GM23338 (cell line): ENCODE measurements around the gene SLC6A13. TPM values are rescaled to one million over a fixed set of nuclear protein-coding genes. Genes with fewer than 3 reads are reported as not detected.

Experiments
- ATAC-seq: fragments of 200-7000 bp; cut with Tn5 transposase; 3 replicates; pipeline ENCODE4 v1.9.1; 2020
- DNase-seq: peaks from one replicate; pipeline ENCODE4 v3.0.0-alpha.2; 2015; ENCODE audit warnings: low spot score
- H2AFZ ChIP-seq: fragments of 200-600 bp; sonication (generic); 2 replicates; pipeline ENCODE4 v1.8.0; 2016; ENCODE audit warnings: antibody characterized with exemption, mild to moderate bottlenecking, moderate library complexity
- H3F3A ChIP-seq: fragments of 200-600 bp; sonication (generic); replicated peaks from 2 replicates; pipeline ENCODE4 v1.8.0; 2017; ENCODE audit warnings: antibody characterized with exemption, mixed run types, low read depth
- H3K27ac ChIP-seq: fragments of 200-600 bp; sonication (generic); 2 replicates; pipeline ENCODE4 v1.6.1; 2016; ENCODE audit warnings: low read depth
- H3K27me3 ChIP-seq: fragments of 200-600 bp; sonication (generic); 2 replicates; pipeline ENCODE4 v1.8.0; 2016; ENCODE audit warnings: mild to moderate bottlenecking, mixed run types, moderate library complexity; ENCODE audit not compliant: insufficient read depth
- H3K36me3 ChIP-seq: fragments of 200-600 bp; sonication (generic); 2 replicates; pipeline ENCODE4 v1.8.0; 2016; ENCODE audit warnings: mild to moderate bottlenecking; ENCODE audit not compliant: insufficient read depth
- H3K4me1 ChIP-seq: fragments of 200-600 bp; sonication (generic); 2 replicates; pipeline ENCODE4 v1.8.0; 2016; ENCODE audit warnings: mild to moderate bottlenecking, moderate library complexity; ENCODE audit not compliant: insufficient read depth
- H3K4me2 ChIP-seq: fragments of 200-600 bp; sonication (generic); 2 replicates; pipeline ENCODE4 v1.7.1; 2017; ENCODE audit warnings: mixed run types
- H3K4me3 ChIP-seq: fragments of 200-600 bp; sonication (generic); 2 replicates; pipeline ENCODE4 v1.6.1; 2016; ENCODE audit warnings: mixed run types
- H3K79me2 ChIP-seq: fragments of 200-600 bp; sonication (generic); replicated peaks from 2 replicates; pipeline ENCODE4 v1.8.0; 2017; ENCODE audit warnings: mild to moderate bottlenecking; ENCODE audit not compliant: insufficient read depth
- H3K9me2 ChIP-seq: fragments of 200-600 bp; sonication (generic); 2 replicates; pipeline ENCODE4 v1.8.0; 2017; ENCODE audit not compliant: insufficient read depth
- H4K20me1 ChIP-seq: fragments of 200-600 bp; sonication (generic); replicated peaks from 2 replicates; pipeline ENCODE4 v1.8.0; 2017; ENCODE audit warnings: mild to moderate bottlenecking; ENCODE audit not compliant: insufficient read depth
- H3K27ac Mint-ChIP-seq: 2 replicates; pipeline ENCODE4 v1.8.0; 2020; ENCODE audit warnings: inconsistent platforms, mild to moderate bottlenecking, moderate library complexity, mixed read lengths
- H3K27me3 Mint-ChIP-seq: 3 replicates; pipeline ENCODE4 v1.8.0; 2022; ENCODE audit warnings: low read depth, mild to moderate bottlenecking, moderate library complexity, mixed read lengths, inconsistent platforms; ENCODE audit not compliant: insufficient read depth, poor library complexity
- H3K36me3 Mint-ChIP-seq: 3 replicates; pipeline ENCODE4 v1.8.0; 2021; ENCODE audit warnings: low read depth, mild to moderate bottlenecking, inconsistent platforms, moderate library complexity, mixed read lengths
- H3K4me1 Mint-ChIP-seq: 3 replicates; pipeline ENCODE4 v1.8.0; 2020; ENCODE audit warnings: mild to moderate bottlenecking, inconsistent platforms, mixed read lengths
- H3K4me3 Mint-ChIP-seq: 3 replicates; pipeline ENCODE4 v1.8.0; 2021; ENCODE audit warnings: moderate library complexity, mild to moderate bottlenecking, inconsistent platforms, mixed read lengths
- H3K9me3 Mint-ChIP-seq: 3 replicates; pipeline ENCODE4 v1.8.0; 2020; ENCODE audit warnings: moderate library complexity, mild to moderate bottlenecking, inconsistent platforms, mixed read lengths
- CREB1 ChIP-seq: fragments of 250-450 bp; sonication (Bioruptor Pico); IDR thresholded peaks from 2 replicates; pipeline ENCODE4 v1.5.0; 2020; ENCODE audit warnings: low read depth, mild to moderate bottlenecking, moderate library complexity
- EZH2 ChIP-seq: fragments of 200-600 bp; sonication (generic); IDR thresholded peaks from one replicate; pipeline ENCODE4 v1.8.0; 2017; ENCODE audit warnings: antibody characterized with exemption, mild to moderate bottlenecking, low read depth; ENCODE audit not compliant: unreplicated experiment
- EZH2phosphoT487 ChIP-seq: fragments of 200-600 bp; sonication (generic); IDR thresholded peaks from one replicate; pipeline ENCODE4 v1.8.1; 2018; ENCODE audit warnings: antibody characterized with exemption; ENCODE audit not compliant: unreplicated experiment
- JUNB ChIP-seq: IDR thresholded peaks from one replicate; pipeline ENCODE4 v1.6.1; 2016; ENCODE audit warnings: antibody characterized with exemption; ENCODE audit not compliant: unreplicated experiment
- NANOG ChIP-seq: IDR thresholded peaks from 2 replicates; pipeline ENCODE4 v1.6.1; 2016; ENCODE audit warnings: antibody characterized with exemption, borderline replicate concordance
- POLR2AphosphoS5 ChIP-seq: IDR thresholded peaks from 2 replicates; pipeline ENCODE4 v1.6.1; 2016; ENCODE audit warnings: antibody characterized with exemption, low read depth
- STAT1 ChIP-seq: IDR thresholded peaks from one replicate; pipeline ENCODE4 v1.6.1; 2016; ENCODE audit warnings: antibody characterized with exemption; ENCODE audit not compliant: unreplicated experiment
- ZNF114 ChIP-seq: fragments of 250-450 bp; sonication (Bioruptor Pico); IDR thresholded peaks from 2 replicates; pipeline ENCODE4 v1.5.0; 2020; ENCODE audit warnings: mild to moderate bottlenecking, moderate library complexity
- ZNF331 ChIP-seq: fragments of 250-450 bp; sonication (Bioruptor Pico); IDR thresholded peaks from 2 replicates; pipeline ENCODE4 v1.5.0; 2020; ENCODE audit warnings: low read depth, mild to moderate bottlenecking, moderate library complexity
- polyA plus RNA-seq: library from polyadenylated mRNA; unstranded; fragments of >200 nt; fragmentation: Nextera tagmentation; extraction: Ambion mirVana; gene quantifications from 2 replicates; pipeline ENCODE4 v1.2.1, GENCODE V29; 2016
- total RNA-seq: library from RNA; depleted of rRNA; stranded (reverse); fragments of >200 nt; shearing (Covaris generic); gene quantifications from 2 replicates; pipeline ENCODE4 v1.2.3, GENCODE V29; 2014
- TF ChIP-seq, protein P1 (sequence below): IDR thresholded peaks from 2 replicates; pipeline ENCODE4 v1.6.1; 2016; ENCODE audit warnings: antibody characterized with exemption
- TF ChIP-seq, protein P2 (sequence below), 2 experiments: fragments of 200-600 bp in 1 of 2; sonication (generic) in 1 of 2; conservative IDR thresholded peaks; 2 replicates each; pipeline versions ENCODE4 v1.5.1 to v1.6.1; 2016 to 2017; ENCODE audit warnings: antibody characterized with exemption in 2 of 2, low read depth in 2 of 2, mild to moderate bottlenecking in 2 of 2, moderate library complexity in 1 of 2
- TF ChIP-seq, protein P3 (sequence below): IDR thresholded peaks from one replicate; pipeline ENCODE4 v1.6.1; 2018; ENCODE audit warnings: antibody characterized with exemption; ENCODE audit not compliant: unreplicated experiment

Gene SLC6A13
- total and polyA plus RNA-seq, 2 experiments from 2014 or later = not detected

DNA sequence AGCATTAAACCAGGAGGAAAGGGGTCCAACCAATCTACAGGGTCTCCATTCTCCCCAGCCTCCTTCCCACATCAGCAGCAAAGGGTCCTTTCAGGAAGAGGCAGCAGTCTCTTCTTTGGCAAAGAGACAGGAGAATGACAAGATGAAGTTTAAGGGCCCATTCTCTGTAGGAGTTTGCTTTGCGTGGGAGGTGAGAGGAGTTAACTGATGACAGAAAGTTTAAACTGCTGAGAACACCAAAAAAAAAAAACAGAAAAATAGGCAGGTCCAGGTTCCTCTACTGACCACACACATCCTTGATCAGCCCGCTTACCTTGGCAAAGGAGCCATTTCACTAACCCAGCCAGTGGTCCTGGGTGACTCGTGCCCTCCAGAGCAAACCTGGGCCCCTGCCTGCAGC is 5.7 kb downstream of the SLC6A13 start:
- peaks cover 12% of the 10 kb centered on the region for H3K4me1 Mint-ChIP-seq
- no peaks in the 10 kb centered on the region for H3K27me3 ChIP-seq
- no peaks in the 10 kb centered on the region for H4K20me1 ChIP-seq
- H3K36me3 Mint-ChIP-seq = no peaks in the 10 kb centered on the region
- no peak overlapping the region for H2AFZ ChIP-seq
- no peak for ATAC-seq
- H3K79me2 ChIP-seq = no peaks in the 10 kb centered on the region
- H3K9me3 Mint-ChIP-seq = no peaks in the 10 kb centered on the region
- H3K27me3 Mint-ChIP-seq = peaks cover 8% of the 10 kb centered on the region
- no peaks in the 10 kb centered on the region for H3F3A ChIP-seq
- no peaks in the 10 kb centered on the region; the same call in 1 of the 2 replicates for H3K9me2 ChIP-seq
- no peak overlapping the region for H3K27ac ChIP-seq
- no peaks in the 10 kb centered on the region for H3K36me3 ChIP-seq
- no peak for DNase-seq
- H3K4me2 ChIP-seq = no peak overlapping the region
- no peaks in the 10 kb centered on the region for H3K4me1 ChIP-seq
- no peak overlapping the region for H3K4me3 Mint-ChIP-seq
- H3K4me3 ChIP-seq = no peak overlapping the region
- no peak overlapping the region for H3K27ac Mint-ChIP-seq
- TF ChIP-seq ZNF331 (CRISPR knock-in tag) = no peak
- TF ChIP-seq EZH2 = no peak
- TF ChIP-seq NANOG = no peak
- no peak for TF ChIP-seq ZNF114
- TF ChIP-seq POLR2AphosphoS5 = no peak
- TF ChIP-seq EZH2phosphoT487 = no peak
- no peak for TF ChIP-seq STAT1

DNA sequence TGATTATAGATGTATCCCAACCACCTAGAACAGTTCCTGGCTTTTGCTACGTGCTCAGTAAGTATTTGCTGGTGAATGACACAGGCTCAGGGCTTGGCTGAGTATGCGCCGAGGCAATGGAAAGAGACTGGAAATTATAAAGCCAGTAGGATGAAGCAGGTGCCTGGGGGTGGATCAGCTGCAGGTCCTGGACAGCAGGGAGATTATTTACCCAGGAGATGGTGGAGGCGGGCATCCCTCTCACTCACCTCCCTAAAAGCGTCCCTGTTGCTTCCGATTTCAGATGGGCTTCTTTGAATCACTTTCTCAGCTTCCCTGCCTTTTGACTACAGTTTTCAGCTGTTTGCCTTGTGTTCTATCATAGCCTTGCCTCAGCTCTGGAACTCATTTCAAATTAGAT is 6.4 kb downstream of the SLC6A13 start:
- DNase-seq (no peak), ATAC-seq (no peak)
- H3K36me3 ChIP-seq = no peaks in the 10 kb centered on the region
- no peaks in the 10 kb centered on the region; the same call in 1 of the 2 replicates for H3K9me2 ChIP-seq
- no peaks in the 10 kb centered on the region for H3K9me3 Mint-ChIP-seq
- no peak overlapping the region for H3K4me3 ChIP-seq
- no peaks in the 10 kb centered on the region for H3K4me1 ChIP-seq
- H3F3A ChIP-seq = no peaks in the 10 kb centered on the region
- no peak overlapping the region for H2AFZ ChIP-seq
- no peaks in the 10 kb centered on the region for H3K36me3 Mint-ChIP-seq
- no peak overlapping the region for H3K4me2 ChIP-seq
- H3K4me1 Mint-ChIP-seq = peaks cover 12% of the 10 kb centered on the region
- no peak overlapping the region for H3K4me3 Mint-ChIP-seq
- H3K27me3 ChIP-seq = no peaks in the 10 kb centered on the region
- peaks cover 8% of the 10 kb centered on the region for H3K27me3 Mint-ChIP-seq
- H3K27ac ChIP-seq = no peak overlapping the region
- no peaks in the 10 kb centered on the region for H3K79me2 ChIP-seq
- no peak overlapping the region for H3K27ac Mint-ChIP-seq
- no peaks in the 10 kb centered on the region for H4K20me1 ChIP-seq
- TF ChIP-seq, protein P1, sequence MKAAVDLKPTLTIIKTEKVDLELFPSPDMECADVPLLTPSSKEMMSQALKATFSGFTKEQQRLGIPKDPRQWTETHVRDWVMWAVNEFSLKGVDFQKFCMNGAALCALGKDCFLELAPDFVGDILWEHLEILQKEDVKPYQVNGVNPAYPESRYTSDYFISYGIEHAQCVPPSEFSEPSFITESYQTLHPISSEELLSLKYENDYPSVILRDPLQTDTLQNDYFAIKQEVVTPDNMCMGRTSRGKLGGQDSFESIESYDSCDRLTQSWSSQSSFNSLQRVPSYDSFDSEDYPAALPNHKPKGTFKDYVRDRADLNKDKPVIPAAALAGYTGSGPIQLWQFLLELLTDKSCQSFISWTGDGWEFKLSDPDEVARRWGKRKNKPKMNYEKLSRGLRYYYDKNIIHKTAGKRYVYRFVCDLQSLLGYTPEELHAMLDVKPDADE = no peak

DNA sequence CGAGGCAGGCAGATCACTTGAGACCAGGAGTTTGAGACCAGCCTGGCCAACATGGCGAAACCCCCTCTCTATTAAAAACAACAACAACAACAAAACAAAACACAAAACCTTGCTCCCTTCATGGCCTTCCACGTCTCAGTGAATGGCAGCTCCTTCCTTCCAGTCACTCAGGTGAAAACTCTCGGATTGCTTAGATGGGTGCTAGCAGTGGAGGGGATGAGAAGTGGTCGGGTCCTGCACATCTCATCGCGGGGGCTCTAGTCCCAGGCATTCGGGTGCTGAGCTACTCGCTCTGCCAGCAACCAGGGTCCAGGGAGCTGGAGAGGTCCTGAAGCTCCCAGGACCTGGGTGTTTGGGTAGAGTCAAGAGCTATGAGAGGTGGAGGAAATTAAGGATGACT is 7.7 kb downstream of the SLC6A13 start:
- DNase-seq = no peak
- Histone ChIP-seq H4K20me1 (no peaks in the 10 kb centered on the region), H3K9me2 (no peaks in the 10 kb centered on the region; the same call in 1 of the 2 replicates), H3K4me2 (no peak overlapping the region), H3K27me3 (no peaks in the 10 kb centered on the region), H3K4me3 (no peak overlapping the region), H3F3A (no peaks in the 10 kb centered on the region), H3K4me1 (no peaks in the 10 kb centered on the region), H2AFZ (no peak overlapping the region), H3K79me2 (no peaks in the 10 kb centered on the region), H3K27ac (no peak overlapping the region), H3K36me3 (no peaks in the 10 kb centered on the region)
- no peak for ATAC-seq
- Mint-ChIP-seq H3K27ac (no peak overlapping the region), H3K4me1 (peaks cover 12% of the 10 kb centered on the region), H3K4me3 (no peak overlapping the region), H3K36me3 (no peaks in the 10 kb centered on the region), H3K27me3 (peaks cover 8% of the 10 kb centered on the region), H3K9me3 (no peaks in the 10 kb centered on the region)
- TF ChIP-seq POLR2AphosphoS5 (no peak), JUNB (no peak), EZH2 (no peak), STAT1 (no peak), CREB1 (CRISPR knock-in tag) (no peak), EZH2phosphoT487 (no peak), NANOG (no peak)
- TF ChIP-seq, protein P2, sequence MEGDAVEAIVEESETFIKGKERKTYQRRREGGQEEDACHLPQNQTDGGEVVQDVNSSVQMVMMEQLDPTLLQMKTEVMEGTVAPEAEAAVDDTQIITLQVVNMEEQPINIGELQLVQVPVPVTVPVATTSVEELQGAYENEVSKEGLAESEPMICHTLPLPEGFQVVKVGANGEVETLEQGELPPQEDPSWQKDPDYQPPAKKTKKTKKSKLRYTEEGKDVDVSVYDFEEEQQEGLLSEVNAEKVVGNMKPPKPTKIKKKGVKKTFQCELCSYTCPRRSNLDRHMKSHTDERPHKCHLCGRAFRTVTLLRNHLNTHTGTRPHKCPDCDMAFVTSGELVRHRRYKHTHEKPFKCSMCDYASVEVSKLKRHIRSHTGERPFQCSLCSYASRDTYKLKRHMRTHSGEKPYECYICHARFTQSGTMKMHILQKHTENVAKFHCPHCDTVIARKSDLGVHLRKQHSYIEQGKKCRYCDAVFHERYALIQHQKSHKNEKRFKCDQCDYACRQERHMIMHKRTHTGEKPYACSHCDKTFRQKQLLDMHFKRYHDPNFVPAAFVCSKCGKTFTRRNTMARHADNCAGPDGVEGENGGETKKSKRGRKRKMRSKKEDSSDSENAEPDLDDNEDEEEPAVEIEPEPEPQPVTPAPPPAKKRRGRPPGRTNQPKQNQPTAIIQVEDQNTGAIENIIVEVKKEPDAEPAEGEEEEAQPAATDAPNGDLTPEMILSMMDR (conservative IDR thresholded peaks at IDR 0.05; ENCODE audit: low read depth in 2 of 2) = no peak
- TF ChIP-seq, protein P3, sequence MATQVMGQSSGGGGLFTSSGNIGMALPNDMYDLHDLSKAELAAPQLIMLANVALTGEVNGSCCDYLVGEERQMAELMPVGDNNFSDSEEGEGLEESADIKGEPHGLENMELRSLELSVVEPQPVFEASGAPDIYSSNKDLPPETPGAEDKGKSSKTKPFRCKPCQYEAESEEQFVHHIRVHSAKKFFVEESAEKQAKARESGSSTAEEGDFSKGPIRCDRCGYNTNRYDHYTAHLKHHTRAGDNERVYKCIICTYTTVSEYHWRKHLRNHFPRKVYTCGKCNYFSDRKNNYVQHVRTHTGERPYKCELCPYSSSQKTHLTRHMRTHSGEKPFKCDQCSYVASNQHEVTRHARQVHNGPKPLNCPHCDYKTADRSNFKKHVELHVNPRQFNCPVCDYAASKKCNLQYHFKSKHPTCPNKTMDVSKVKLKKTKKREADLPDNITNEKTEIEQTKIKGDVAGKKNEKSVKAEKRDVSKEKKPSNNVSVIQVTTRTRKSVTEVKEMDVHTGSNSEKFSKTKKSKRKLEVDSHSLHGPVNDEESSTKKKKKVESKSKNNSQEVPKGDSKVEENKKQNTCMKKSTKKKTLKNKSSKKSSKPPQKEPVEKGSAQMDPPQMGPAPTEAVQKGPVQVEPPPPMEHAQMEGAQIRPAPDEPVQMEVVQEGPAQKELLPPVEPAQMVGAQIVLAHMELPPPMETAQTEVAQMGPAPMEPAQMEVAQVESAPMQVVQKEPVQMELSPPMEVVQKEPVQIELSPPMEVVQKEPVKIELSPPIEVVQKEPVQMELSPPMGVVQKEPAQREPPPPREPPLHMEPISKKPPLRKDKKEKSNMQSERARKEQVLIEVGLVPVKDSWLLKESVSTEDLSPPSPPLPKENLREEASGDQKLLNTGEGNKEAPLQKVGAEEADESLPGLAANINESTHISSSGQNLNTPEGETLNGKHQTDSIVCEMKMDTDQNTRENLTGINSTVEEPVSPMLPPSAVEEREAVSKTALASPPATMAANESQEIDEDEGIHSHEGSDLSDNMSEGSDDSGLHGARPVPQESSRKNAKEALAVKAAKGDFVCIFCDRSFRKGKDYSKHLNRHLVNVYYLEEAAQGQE = no peak
- TF ChIP-seq, protein P1 = no peak
